B cell (primary cell): Measurements from ENCODE around the gene LDHD.

Experiments
- CTCF ChIP-seq: fragments of 200-600 bp; IDR thresholded peaks from one replicate; pipeline ENCODE4 v1.8.0; 2022; ENCODE audit warnings: antibody characterized with exemption, mild to moderate bottlenecking
- EZH2 ChIP-seq: IDR thresholded peaks from 2 replicates; pipeline ENCODE4 v1.6.1; 2012; ENCODE audit warnings: borderline replicate concordance, low read depth, mild to moderate bottlenecking, moderate library complexity, low read length; ENCODE audit not compliant: insufficient read depth, poor library complexity, severe bottlenecking

GRCh38 chr16:75120253-75120652 is 3.7 kb upstream of the LDHD start:
- no peak for TF ChIP-seq CTCF
- no peak for TF ChIP-seq EZH2
